Pulmonary artery endothelial cell (primary cell): Measurements from ENCODE around the gene DRD2. TPM values are rescaled to one million over a fixed set of nuclear protein-coding genes. Genes with fewer than 3 reads are reported as not detected.

ENCODE experiments used
- DNase-seq: peaks from one replicate; pipeline ENCODE4 v3.0.0-alpha.2; 2011; ENCODE audit warnings: low read depth, low spot score
- total RNA-seq: library from RNA; depleted of rRNA; stranded (reverse); fragments of >200 nt; gene quantifications from 2 replicates; pipeline ENCODE4 v1.2.3, GENCODE V29; 2014

Gene DRD2
- total RNA-seq, 1 donor from 2014 or later: not detected

DNA sequence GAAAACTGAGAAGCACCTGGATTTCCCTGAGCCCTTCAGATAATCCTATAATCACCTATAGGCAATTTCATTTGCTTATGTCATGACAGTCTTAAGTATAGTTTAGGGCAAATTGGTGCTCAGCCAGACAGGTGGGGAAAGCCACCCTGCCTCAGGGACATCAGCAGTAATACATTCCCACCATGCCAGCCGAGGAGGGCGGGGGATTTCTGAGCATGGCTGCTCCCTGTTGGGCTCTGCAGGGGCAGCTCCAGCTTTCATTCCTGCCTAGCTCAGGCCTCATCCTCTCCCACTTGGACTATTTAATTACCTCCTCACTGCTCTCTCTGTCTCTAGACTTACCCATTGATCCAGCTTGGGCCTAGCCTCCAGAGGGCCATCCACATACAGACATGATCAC lies 9.0 kb upstream of the DRD2 start:
- no peak for DNase-seq

DNA sequence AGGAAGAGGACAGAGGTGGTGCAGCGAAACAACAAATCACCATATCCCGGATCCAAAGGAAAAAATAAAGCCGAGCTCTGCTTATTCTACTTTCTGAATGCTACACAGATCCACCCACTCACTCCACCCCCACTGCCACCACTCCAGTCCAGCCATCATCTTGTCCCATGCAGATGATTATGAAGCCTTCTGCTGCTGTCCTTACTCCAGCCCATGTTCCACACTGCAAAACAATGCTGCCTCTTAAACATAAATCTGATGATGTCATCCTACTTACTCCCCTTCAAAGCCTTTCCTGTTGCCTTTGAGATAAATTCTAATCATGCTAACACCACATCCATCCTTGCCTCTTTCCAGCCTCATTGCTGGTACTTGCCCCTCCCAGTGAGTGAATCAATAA lies 6.5 kb upstream of the DRD2 start:
- DNase-seq: no peak

DNA sequence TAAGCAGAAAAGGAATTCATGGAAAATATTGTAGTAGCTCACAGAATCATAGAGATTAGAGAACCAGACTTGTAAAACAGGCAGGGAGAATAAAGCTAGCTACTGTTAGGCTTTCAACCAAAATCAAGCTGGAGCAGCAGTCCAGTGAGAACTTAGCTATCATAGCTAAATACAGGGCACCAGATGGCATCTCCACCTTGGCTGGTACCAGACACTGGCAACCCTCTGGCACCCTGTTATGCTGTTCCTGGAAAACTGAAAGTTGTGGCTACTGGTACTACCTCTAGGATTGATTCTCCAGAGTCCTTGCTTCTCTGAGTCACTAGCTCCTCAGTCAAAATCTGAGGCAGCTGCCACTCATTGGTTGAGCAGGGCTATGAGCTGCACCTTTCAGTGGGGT lies 6.0 kb upstream of the DRD2 start:
- no peak for DNase-seq

DNA sequence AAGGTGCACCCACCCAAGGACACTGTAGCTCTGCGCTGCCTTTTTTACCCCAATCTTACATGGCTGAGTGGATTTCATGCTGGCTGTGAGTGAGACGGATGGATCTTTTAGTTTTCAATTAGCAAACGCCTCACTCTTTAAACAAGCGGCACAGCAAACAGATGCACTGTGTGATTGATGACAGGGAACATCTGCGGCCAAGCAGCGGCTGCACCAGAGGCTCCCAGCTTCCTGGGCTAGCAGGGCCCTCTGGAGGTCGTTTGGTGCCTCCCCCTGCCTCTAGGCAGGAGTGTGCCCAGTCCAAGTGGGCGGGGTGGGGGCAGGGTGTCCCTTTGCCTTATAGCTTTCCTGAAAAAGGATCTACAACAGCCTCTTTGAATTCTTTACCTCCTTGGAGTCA lies 2.1 kb upstream of the DRD2 start:
- no peak for DNase-seq

DNA sequence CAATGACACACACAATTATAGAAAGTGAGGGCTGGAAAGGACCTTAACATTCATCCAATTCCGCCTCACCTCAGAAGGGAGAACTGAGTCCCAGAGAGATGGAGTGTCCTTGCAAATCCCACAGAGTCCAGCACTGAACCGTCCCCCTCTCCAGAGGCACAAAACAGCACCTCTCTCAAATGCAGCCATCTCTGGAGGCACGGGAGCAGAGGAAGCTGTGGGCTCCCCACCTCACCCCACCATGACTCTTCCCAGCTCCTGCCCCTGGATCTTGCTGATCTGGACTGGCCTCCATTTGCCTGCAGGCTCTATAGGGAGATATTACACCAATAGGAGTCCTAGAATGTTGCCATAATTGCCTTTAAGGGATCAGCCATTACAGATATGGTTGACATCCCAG lies 1.4 kb upstream of the DRD2 start:
- DNase-seq: no peak

DNA sequence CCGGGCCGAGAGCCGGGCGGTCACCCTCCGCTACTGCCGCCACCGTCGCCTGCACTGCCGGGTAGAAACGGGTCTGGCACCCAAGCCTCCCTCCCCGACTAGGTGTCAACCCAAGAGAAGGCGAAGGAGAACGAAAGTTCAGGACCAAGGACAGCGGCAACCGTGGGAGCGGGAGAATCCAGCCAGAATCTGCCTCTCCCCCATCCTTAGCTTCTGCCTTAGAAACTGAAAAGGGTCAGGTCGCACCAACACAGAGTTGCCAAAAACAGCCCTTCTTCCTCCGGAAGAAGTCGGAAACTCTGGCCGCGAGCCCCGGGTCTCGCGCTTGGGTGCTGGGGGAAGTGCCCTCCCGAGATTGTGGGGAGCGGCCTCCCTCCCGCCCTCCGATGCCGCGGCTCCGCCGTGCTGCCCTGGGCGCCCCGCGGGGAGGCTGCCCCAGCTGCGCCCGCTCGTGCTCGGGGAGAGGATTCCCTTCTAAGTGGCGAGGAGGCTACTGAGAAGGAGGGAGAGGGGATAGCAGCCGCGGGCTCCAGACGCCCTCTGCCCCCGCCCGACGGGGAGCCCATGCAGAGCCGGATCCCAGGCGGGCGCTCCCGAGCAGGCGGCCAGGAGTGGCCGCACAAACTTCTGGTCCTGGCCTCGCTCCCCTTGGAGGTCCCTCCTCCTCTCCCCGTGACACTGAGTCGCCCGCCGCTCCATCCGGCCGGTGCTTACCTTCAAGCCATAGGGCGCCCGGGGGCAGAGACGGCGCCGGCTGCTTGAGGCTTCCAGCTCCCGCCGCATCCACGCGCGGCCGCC lies 637 bp downstream of the DRD2 start:
- DNase-seq: peak; percentile 40

DNA sequence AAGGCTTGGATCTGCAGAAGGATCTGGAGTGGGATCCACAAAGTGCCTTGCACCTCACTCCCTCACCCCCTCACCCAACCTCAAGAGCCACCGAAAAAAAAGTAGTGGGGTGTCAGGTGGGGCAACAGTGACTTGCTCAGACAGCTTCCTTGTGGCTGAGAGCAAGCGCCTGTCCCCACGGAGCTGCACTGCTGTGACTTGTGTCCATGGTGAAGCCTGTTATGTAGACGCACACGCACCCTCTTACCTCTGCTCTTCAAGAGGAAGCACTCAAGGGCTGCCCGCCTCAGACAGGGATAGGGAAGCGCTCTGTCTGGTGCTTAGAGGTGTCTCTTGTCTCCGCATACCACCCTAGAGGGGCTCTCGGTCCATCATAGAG lies 1.2 kb downstream of the DRD2 start:
- no peak for DNase-seq

DNA sequence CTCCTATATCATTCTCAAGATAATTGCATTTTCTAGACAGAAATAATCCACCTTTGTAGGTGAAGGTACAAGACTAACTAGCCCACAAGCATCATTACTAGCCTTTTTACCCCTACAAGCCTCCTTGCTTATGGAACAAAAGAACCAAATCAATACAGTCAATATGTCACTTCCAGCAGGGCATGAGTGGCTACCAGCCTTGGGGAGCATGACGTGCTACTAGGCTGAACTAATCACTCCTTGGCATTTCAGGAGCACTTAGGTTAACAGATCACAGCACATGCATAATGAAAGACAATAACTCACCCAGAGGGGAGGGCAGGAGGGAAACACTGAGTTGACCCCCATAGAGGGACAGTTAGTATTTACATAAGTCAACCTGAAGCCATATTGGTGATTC lies 2.7 kb downstream of the DRD2 start:
- DNase-seq: no peak

DNA sequence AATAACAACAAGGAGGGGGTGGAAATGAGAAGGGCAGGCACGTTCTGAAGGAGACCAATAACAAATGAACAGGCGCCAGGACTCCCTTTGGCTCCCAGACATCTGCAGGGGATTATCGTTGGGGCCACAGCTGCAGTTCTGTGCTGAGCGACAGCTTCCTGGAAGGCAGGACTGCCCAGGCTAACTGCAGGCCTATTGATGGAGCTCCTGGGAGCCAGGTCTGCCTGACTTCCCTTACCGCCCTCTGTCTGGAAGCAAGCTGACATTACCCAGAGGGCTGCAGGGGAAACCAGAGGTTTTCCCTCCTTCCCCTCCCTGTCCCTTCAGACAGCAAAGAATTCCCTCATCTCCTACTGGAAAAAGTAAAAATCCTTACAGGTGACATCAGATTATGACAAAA lies 5.0 kb downstream of the DRD2 start:
- no peak for DNase-seq

DNA sequence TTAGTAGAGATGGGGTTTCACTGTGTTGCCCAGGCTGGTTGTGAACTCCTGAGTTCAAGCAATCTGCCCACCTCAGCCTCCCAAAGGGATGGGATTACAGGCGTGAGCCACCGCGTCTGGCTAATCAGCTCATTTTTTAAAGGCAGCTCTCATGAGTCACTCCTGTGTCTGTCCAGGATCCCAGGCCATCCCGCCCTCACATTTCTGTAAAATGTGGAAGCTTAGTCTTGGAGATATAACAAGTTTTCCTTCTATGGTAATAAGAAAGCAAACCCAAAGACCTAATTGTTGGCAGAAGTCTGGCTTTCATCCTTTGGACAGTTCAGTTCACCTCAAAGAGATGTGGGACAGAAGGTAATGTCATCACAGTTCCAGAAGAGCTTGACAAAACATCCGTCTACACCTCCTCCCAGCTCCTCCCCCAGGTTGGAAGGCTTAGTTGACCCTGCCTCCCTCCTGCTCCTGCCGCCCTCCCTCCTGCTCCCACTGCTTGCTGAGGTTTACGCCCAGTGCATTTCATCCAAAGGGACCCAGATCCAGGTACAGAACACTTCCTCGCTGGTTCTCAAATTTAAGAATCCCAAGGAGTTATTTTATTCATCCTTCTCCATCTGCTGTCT lies 6.4 kb downstream of the DRD2 start:
- no peak for DNase-seq

DNA sequence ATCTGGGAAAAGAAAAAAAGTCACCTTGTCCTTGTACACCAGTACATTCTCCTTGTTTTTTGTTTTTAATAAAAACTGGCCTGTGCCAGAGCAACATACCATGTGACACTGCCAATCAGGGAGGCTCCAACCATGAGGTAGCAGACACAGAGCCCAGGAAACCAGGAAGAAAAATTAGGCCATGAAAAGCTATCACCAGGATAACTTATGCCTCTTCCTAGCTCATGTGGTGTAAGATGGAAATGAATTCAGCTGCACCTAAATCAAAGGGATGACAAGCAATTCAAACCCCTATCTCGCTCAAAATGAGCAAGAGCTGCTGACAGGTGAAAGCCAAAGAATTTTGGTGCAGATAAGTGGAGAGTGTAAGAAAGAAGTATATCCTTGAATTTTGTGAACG lies 7.7 kb downstream of the DRD2 start:
- DNase-seq: no peak

DNA sequence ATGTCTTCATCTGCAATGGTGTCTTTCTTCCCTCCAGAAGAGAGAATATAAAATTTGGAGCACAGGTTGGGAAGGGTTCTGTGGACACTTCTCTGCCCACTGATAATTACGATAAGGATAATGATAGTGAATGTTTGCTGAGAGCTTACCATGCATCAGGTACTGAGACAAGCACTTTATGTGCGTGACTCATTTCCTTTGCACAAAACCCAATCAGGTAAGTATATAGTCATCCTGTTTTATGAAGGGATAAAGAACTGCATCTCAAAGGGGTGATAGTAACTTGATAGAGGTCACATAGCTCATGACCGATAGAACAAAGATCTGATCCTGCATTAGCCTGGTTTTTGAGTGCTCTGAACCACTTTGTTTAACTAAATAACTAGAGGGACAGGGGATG lies 9.4 kb downstream of the DRD2 start:
- no peak for DNase-seq

DNA sequence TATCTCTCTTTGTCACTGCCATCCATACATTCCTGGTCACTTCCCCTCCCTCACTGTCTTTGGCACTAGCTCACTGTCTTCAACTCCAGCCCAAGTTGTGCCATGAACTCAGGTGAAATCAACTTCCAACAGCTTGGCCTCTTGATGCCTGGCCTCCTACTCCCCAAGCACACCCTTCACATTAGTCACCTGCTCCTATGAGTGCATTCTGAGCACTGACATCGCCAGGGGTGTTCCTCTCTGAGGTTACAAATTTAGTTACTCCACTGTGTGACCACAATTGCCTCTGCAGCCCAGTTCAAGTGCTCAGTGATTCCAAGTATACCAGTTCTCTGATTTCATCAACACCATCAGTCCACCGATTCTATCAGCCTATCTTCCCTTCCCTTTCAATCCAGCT lies 10.8 kb downstream of the DRD2 start:
- no peak for DNase-seq

DNA sequence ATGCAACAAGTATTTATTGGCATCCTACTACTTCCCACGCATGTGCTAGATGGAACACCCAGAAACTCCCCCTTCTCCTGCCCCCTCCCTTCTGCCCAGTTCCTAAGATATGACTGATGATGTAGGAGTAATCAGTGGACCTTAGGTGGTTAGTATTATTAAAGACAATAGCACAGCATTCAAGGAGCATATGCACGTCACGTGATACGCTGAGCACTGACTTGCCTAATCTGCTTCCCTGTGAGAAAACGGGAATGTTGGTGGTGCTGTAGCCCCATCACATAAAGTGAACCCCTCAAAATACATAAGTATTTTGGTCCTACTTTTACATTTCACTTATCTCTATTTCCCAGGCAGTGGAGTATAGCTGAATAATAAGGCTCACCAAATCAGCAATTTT lies 12.4 kb downstream of the DRD2 start:
- DNase-seq: no peak

DNA sequence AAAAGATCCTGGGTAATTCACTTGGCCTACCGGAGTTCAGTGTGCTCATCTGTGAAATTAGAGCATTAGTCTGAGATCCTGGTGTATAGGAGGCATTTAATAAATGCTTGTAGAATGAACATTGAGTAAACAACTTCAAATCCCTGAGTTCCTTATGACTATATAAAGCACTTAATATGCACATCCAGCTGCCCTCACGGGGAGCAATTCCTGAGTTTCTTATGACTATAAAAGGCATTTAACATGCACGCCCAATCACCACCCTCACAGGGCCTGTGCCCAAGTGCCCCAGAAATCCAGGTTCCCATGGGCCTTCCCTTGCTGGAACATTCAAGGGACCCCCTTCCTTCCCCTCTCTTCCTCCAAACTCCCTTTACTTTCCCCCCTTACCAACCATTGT lies 13.6 kb downstream of the DRD2 start:
- no peak for DNase-seq

DNA sequence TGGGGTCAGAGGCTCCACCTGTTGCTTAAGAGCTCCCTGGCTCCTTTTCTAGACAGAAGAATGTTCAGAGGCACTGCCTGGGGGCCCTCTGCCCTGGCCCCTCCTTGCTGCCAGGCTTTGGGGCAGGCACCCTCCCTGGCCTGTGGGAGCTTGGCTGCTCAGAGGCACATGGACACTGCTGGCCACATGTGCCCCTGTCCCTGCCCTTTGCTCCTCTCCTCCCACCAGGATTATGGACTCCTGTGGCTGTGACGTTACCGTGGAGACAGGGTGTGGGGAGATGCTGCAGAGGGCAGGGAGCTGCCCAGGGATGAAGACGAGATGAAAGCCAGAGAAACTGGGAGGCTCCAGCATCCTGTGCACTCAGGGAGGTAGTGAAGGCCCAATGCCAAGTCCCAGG lies 14.7 kb downstream of the DRD2 start:
- DNase-seq: no peak

DNA sequence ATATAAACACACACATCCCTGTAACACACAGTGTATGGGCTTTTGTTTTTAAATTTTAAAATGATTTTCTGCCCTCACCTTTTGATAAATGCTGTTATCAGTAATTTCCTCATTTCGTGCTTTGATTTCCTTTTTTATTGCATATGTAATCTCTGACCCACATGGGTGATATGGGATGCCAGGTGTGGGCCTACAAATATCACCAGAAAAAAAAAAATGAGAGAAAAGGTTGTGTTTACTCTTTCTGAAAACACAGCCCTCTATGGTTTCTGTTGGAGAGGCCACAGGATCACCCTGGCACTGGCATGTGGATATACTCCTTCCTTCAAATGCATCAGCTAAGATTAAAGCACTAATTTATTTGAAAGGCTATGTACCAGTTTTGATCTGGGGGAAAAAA lies 17.0 kb downstream of the DRD2 start:
- no peak for DNase-seq

DNA sequence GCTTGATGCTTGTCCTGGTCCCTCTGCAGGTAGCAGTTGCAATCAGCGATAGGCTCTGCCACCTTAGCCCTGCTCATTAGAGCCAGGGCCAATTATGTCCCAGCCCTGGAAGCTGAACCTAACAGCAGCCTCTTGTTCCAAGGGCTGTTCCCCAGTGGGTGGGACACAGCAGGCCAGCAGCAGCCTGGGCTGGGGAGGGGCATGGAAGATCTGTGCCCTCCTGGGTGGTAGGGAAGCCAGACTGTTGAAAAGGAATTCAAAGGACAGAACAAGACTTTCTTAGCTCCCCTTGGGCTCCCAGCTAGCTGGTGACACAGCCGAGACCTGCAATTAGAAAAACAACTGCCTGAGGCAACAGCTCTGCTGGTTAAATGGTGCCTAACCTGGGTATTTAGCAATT lies 17.4 kb downstream of the DRD2 start:
- DNase-seq: no peak

DNA sequence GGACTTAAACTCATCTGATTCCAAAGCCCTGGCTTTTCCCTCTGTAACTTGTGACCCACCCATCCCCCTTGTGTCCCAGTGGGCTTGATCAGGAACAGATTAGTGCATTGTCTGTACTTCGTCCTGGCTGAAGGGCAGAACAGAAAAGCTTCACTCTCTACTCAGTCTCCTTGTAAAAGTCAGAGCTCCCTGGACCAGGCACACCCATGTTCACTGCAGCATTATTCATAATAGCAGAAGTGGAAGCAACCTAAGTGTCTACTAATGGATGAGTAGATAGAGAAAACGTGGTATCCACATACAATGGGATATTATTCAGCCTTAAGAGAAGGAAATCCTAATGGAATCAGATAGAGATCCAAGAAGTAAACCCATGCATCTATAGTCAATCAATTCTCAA lies 20.7 kb downstream of the DRD2 start:
- DNase-seq: no peak

DNA sequence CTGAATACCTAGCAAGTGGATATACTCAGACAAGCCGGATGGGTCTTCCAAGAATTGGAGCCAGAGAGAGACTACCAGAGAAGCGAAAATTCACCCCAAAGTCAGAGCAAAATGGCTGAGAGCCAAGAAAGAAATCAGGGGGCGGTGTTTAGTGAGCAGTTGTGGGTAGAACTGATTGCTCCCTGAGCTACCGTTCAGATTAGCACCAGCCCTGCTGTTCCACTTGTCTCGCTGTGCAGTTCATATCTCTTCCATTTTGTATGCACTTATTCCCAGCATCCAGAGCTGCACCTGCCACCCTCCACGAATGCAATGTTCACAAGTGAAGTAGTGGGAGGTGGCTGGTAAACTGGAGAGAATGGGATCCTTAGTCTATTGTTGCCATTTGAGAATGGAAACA lies 25.5 kb downstream of the DRD2 start:
- no peak for DNase-seq

DNA sequence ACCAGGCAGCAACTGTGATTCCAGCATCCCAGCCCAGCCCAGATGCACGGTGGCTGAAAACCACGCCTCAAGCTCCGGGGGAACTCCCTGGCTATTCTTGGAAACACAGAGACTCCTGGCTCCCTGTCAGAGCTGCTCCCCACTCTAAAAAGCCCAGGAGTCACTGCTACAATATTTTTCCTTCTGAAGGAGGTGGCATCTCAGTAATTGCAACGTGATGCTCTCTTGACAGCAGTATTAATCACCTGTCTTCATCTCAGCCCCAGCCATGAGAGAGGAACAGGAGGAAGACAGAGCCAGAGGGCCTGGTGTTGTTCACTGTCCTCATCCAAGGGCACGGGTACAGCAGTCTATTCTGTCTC lies 26.9 kb downstream of the DRD2 start:
- no peak for DNase-seq

DNA sequence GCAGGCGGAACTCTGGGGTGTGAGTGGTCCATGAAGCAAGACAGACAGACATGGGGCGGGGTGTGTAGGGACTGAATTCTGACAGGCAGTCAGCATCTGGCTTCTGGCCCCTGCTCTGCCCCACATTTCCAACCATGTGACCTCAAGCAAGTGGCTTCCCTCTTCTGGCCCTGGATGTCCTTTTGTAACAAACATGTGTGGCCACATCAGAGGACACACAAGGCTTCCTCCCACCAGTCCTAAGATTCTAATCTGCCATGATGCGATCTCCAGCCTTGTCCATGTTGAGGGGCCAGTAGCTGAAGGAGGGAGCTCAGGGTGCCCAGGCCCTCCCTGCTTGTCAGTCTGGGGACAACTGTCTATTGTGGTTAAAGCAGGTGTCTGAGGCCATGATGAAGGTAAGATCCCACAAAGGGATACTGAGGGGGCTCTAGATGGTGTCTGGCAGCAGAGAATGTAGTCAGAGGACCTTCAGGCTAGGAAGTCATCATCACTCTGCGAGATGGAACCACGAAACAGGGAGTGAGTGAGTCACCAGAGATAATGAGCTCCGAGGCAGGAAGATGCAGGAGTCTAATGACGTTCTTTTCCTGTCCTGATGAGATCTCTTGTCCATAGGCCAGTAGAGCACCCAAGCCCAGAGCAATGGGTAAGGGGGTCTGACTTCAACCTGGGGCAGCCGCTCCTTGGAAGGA lies 27.4 kb downstream of the DRD2 start:
- DNase-seq: no peak

DNA sequence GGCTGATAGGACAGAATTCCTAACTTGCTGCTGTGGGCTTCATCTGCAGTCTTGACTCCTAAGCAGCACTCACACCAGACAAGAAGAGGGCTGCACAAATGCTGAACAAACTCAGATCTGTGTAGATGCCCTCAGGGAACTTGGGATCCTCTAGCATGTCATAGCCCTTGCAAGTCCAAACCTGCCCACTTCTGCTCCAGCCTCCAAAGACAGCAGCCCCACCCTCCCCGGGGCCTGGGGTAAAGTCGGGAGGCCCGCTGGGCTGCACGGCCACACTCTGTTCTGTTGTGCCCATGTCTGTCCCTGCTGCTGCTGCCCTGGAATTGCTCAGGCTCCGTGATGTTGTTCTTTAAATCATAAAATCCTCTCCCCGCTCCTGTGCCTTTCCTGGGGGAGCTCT lies 28.3 kb downstream of the DRD2 start:
- DNase-seq: no peak
